ENCODE data around the gene AMZ1.

Gene AMZ1

GRCh38 chr7:2708041-2708440 is 20.0 kb downstream of the AMZ1 start:
- H3K4me3 ChIP-seq (ENCODE audit: low read depth, low read length): no peak overlapping the region
- no peak overlapping the region for H4K8ac ChIP-seq (ENCODE audit: low read depth, low read length)
- peaks cover 15 to 16% of the 10 kb centered on the region in 2 experiments for H3K4me1 ChIP-seq (ENCODE audit: control insufficient read depth in 1 of 2, insufficient read depth in 2 of 2, low read length in 2 of 2)
- no peaks in the 10 kb centered on the region for H3K9me3 ChIP-seq (ENCODE audit: insufficient read depth, low read depth, low read length)
- no CpG with 5 or more reads among the region's 10 CpGs for WGBS (ENCODE audit: extremely low coverage, insufficient coverage, insufficient read length)
- no peak overlapping the region for H3K9ac ChIP-seq (ENCODE audit: low read length)
- H3K79me1 ChIP-seq (ENCODE audit: low read length): peaks cover 11% of the 10 kb centered on the region
- H3K4ac ChIP-seq (ENCODE audit: low read depth, low read length): no peak overlapping the region
- H2AFZ ChIP-seq (ENCODE audit: insufficient read depth, low read length, poor library complexity): no peak overlapping the region
- H2BK12ac ChIP-seq (ENCODE audit: low read length): no peak overlapping the region
- H3K23ac ChIP-seq (ENCODE audit: low read length): no peak overlapping the region
- DNase-seq: peak; percentile 36 to 53
- no peak overlapping the region for H4K12ac ChIP-seq (ENCODE audit: low read depth, low read length)
- peak overlapping the region; percentile 2 for H4K91ac ChIP-seq (ENCODE audit: low read depth, low read length)
- no peak overlapping the region for H3K4me2 ChIP-seq (ENCODE audit: low read length)
- peaks cover 33 to 35% of the 10 kb centered on the region in 2 experiments for H3K36me3 ChIP-seq (ENCODE audit: control insufficient read depth in 1 of 2, insufficient read depth in 2 of 2, low read length in 2 of 2)
- no peak overlapping the region for H3K14ac ChIP-seq (ENCODE audit: low read length)
- H2BK120ac ChIP-seq (ENCODE audit: insufficient read depth, low read length, poor library complexity): no peak overlapping the region
- H2AK5ac ChIP-seq (ENCODE audit: low read length): no peak overlapping the region
- no peak overlapping the region for H2BK5ac ChIP-seq (ENCODE audit: low read depth, low read length, poor library complexity)
- H3K27ac ChIP-seq (ENCODE audit: low read depth, low read length): no peak overlapping the region
- no peaks in the 10 kb centered on the region for H3K79me2 ChIP-seq (ENCODE audit: control insufficient read depth, insufficient read depth, low read length, poor library complexity)
- no peaks in the 10 kb centered on the region for H3K27me3 ChIP-seq (ENCODE audit: insufficient read depth, low read length)
- no peak overlapping the region for H3K18ac ChIP-seq (ENCODE audit: low read length)

GRCh38 chr7:2708547-2709310 is 20.7 kb downstream of the AMZ1 start:
- no peaks in the 10 kb centered on the region for H3K9me3 ChIP-seq (ENCODE audit: insufficient read depth, low read depth, low read length)
- H3K4me2 ChIP-seq (ENCODE audit: low read length): no peak overlapping the region
- H3K79me1 ChIP-seq (ENCODE audit: low read length): peaks cover 11% of the 10 kb centered on the region
- no peak overlapping the region for H2BK12ac ChIP-seq (ENCODE audit: low read length)
- H3K4ac ChIP-seq (ENCODE audit: low read depth, low read length): no peak overlapping the region
- no peak overlapping the region for H3K18ac ChIP-seq (ENCODE audit: low read length)
- peak; percentile 91 to 92 for DNase-seq
- no peak overlapping the region for H2BK120ac ChIP-seq (ENCODE audit: insufficient read depth, low read length, poor library complexity)
- peaks cover 21 to 22% of the 10 kb centered on the region in 2 experiments for H3K4me1 ChIP-seq (ENCODE audit: control insufficient read depth in 1 of 2, insufficient read depth in 2 of 2, low read length in 2 of 2)
- no CpG with 5 or more reads among the region's 20 CpGs for WGBS (ENCODE audit: extremely low coverage, insufficient coverage, insufficient read length)
- peak overlapping the region; percentile 2 for H4K91ac ChIP-seq (ENCODE audit: low read depth, low read length)
- no peak overlapping the region for H2AK5ac ChIP-seq (ENCODE audit: low read length)
- no peak overlapping the region for H3K14ac ChIP-seq (ENCODE audit: low read length)
- H2BK5ac ChIP-seq (ENCODE audit: low read depth, low read length, poor library complexity): no peak overlapping the region
- no peak overlapping the region for H4K12ac ChIP-seq (ENCODE audit: low read depth, low read length)
- no peaks in the 10 kb centered on the region for H3K27me3 ChIP-seq (ENCODE audit: insufficient read depth, low read length)
- H3K36me3 ChIP-seq (ENCODE audit: control insufficient read depth in 1 of 2, insufficient read depth in 2 of 2, low read length in 2 of 2): peaks cover 38 to 41% of the 10 kb centered on the region in 2 experiments
- H3K27ac ChIP-seq (ENCODE audit: low read depth, low read length): no peak overlapping the region
- H3K23ac ChIP-seq (ENCODE audit: low read length): no peak overlapping the region
- H3K9ac ChIP-seq (ENCODE audit: low read length): no peak overlapping the region
- no peak overlapping the region for H3K4me3 ChIP-seq (ENCODE audit: low read depth, low read length)
- H2AFZ ChIP-seq (ENCODE audit: insufficient read depth, low read length, poor library complexity): no peak overlapping the region
- no peak overlapping the region for H4K8ac ChIP-seq (ENCODE audit: low read depth, low read length)
- H3K79me2 ChIP-seq (ENCODE audit: control insufficient read depth, insufficient read depth, low read length, poor library complexity): no peaks in the 10 kb centered on the region

GRCh38 chr7:2709553-2710285 is 21.7 kb downstream of the AMZ1 start:
- Histone ChIP-seq H4K8ac (ENCODE audit: low read depth, low read length) (peak overlapping the region; percentile 39), H2AFZ (ENCODE audit: insufficient read depth, low read length, poor library complexity) (no peak overlapping the region), H3K4ac (ENCODE audit: low read depth, low read length) (no peak overlapping the region), H2BK12ac (ENCODE audit: low read length) (peak overlapping the region; percentile 16), H3K4me2 (ENCODE audit: low read length) (no peak overlapping the region), H2BK120ac (ENCODE audit: insufficient read depth, low read length, poor library complexity) (no peak overlapping the region), H4K12ac (ENCODE audit: low read depth, low read length) (no peak overlapping the region), H4K91ac (ENCODE audit: low read depth, low read length) (no peak overlapping the region), H3K14ac (ENCODE audit: low read length) (no peak overlapping the region), H3K36me3 (ENCODE audit: control insufficient read depth in 1 of 2, insufficient read depth in 2 of 2, low read length in 2 of 2) (peaks cover 47 to 50% of the 10 kb centered on the region in 2 experiments), H2AK5ac (ENCODE audit: low read length) (peak overlapping the region; percentile 27), H3K18ac (ENCODE audit: low read length) (no peak overlapping the region), H3K9me3 (ENCODE audit: insufficient read depth, low read depth, low read length) (no peaks in the 10 kb centered on the region), H3K4me1 (ENCODE audit: control insufficient read depth in 1 of 2, insufficient read depth in 2 of 2, low read length in 2 of 2) (peaks cover 21 to 22% of the 10 kb centered on the region in 2 experiments), H3K27me3 (ENCODE audit: insufficient read depth, low read length) (no peaks in the 10 kb centered on the region), H3K23ac (ENCODE audit: low read length) (no peak overlapping the region), H3K9ac (ENCODE audit: low read length) (no peak overlapping the region), H3K27ac (ENCODE audit: low read depth, low read length) (no peak overlapping the region), H3K4me3 (ENCODE audit: low read depth, low read length) (no peak overlapping the region), H3K79me2 (ENCODE audit: control insufficient read depth, insufficient read depth, low read length, poor library complexity) (no peaks in the 10 kb centered on the region), H3K79me1 (ENCODE audit: low read length) (peaks cover 11% of the 10 kb centered on the region), H2BK5ac (ENCODE audit: low read depth, low read length, poor library complexity) (no peak overlapping the region)
- peak; percentile 93 to 94 for DNase-seq
- no CpG with 5 or more reads among the region's 35 CpGs for WGBS (ENCODE audit: extremely low coverage, insufficient coverage, insufficient read length)

GRCh38 chr7:2710286-2710655 is 22.3 kb downstream of the AMZ1 start:
- Histone ChIP-seq H3K9me3 (ENCODE audit: insufficient read depth, low read depth, low read length) (no peaks in the 10 kb centered on the region), H2BK120ac (ENCODE audit: insufficient read depth, low read length, poor library complexity) (no peak overlapping the region), H4K12ac (ENCODE audit: low read depth, low read length) (no peak overlapping the region), H2AFZ (ENCODE audit: insufficient read depth, low read length, poor library complexity) (no peak overlapping the region), H2AK5ac (ENCODE audit: low read length) (peak overlapping the region; percentile 27), H3K18ac (ENCODE audit: low read length) (no peak overlapping the region), H3K4ac (ENCODE audit: low read depth, low read length) (no peak overlapping the region), H3K27ac (ENCODE audit: low read depth, low read length) (no peak overlapping the region), H3K23ac (ENCODE audit: low read length) (no peak overlapping the region), H2BK5ac (ENCODE audit: low read depth, low read length, poor library complexity) (no peak overlapping the region), H3K36me3 (ENCODE audit: control insufficient read depth in 1 of 2, insufficient read depth in 2 of 2, low read length in 2 of 2) (peaks cover 53 to 54% of the 10 kb centered on the region in 2 experiments), H2BK12ac (ENCODE audit: low read length) (no peak overlapping the region), H3K27me3 (ENCODE audit: insufficient read depth, low read length) (no peaks in the 10 kb centered on the region), H3K14ac (ENCODE audit: low read length) (no peak overlapping the region), H3K4me1 (ENCODE audit: control insufficient read depth in 1 of 2, insufficient read depth in 2 of 2, low read length in 2 of 2) (peaks cover 21 to 22% of the 10 kb centered on the region in 2 experiments), H4K8ac (ENCODE audit: low read depth, low read length) (peak overlapping the region; percentile 39), H3K4me3 (ENCODE audit: low read depth, low read length) (no peak overlapping the region), H3K79me1 (ENCODE audit: low read length) (peaks cover 11% of the 10 kb centered on the region), H3K4me2 (ENCODE audit: low read length) (no peak overlapping the region), H3K9ac (ENCODE audit: low read length) (no peak overlapping the region), H3K79me2 (ENCODE audit: control insufficient read depth, insufficient read depth, low read length, poor library complexity) (no peaks in the 10 kb centered on the region), H4K91ac (ENCODE audit: low read depth, low read length) (no peak overlapping the region)
- WGBS (ENCODE audit: extremely low coverage, insufficient coverage, insufficient read length): no CpG with 5 or more reads among the region's 11 CpGs
- no peak for DNase-seq
